HepG2 (cell line): Measurements from ENCODE around the gene HES1. TPM values are rescaled to one million over a fixed set of nuclear protein-coding genes. Genes with fewer than 3 reads are reported as not detected.

Experiments
- KAT8 ChIP-seq: IDR thresholded peaks from 2 replicates; pipeline ENCODE4 v1.6.1; 2016; ENCODE audit warnings: missing genetic modification reagents, missing compliant biosample characterization
- KDM3A ChIP-seq: IDR thresholded peaks from 2 replicates; pipeline ENCODE4 v1.6.1; 2018; ENCODE audit warnings: low read depth, missing compliant biosample characterization
- PATZ1 ChIP-seq: sonication (generic); formaldehyde crosslinking; IDR thresholded peaks from 2 replicates; pipeline ENCODE4 v1.4.0; 2020; ENCODE audit warnings: missing genetic modification reagents
- SAP130 ChIP-seq: IDR thresholded peaks from 2 replicates; pipeline ENCODE4 v1.6.1; 2016; ENCODE audit warnings: low read depth
- TRAFD1 ChIP-seq: sonication (generic); formaldehyde crosslinking; IDR thresholded peaks from 2 replicates; pipeline ENCODE4 v1.5.1; 2020; ENCODE audit warnings: missing genetic modification reagents, mild to moderate bottlenecking, borderline replicate concordance
- U2AF1 ChIP-seq: fragments of 200-400 bp; formaldehyde crosslinking; optimal IDR thresholded peaks from 2 replicates; pipeline ENCODE3; 2017; ENCODE audit warnings: mild to moderate bottlenecking, low read depth, low read length
- ZBTB40 ChIP-seq, 2 experiments: fragments of 450-650 bp in 1 of 2; sonication (generic) in 1 of 2; formaldehyde crosslinking in 1 of 2; IDR thresholded peaks; 2 replicates each; pipeline versions ENCODE4 v1.6.1 to v1.8.0; 2016 to 2022; ENCODE audit warnings: antibody characterized with exemption in 1 of 2, mild to moderate bottlenecking in 1 of 2, missing genetic modification reagents in 1 of 2
- ZNF205 ChIP-seq: IDR thresholded peaks from 2 replicates; pipeline ENCODE4 v1.6.1; 2018; ENCODE audit warnings: missing biosample characterization, missing genetic modification reagents
- ZNF496 ChIP-seq: sonication (generic); formaldehyde crosslinking; IDR thresholded peaks from 2 replicates; pipeline ENCODE4 v1.8.1; 2023; ENCODE audit warnings: mild to moderate bottlenecking, moderate library complexity, missing genetic modification reagents; ENCODE audit not compliant: insufficient replicate concordance
- ZNF687 ChIP-seq: sonication (generic); formaldehyde crosslinking; IDR thresholded peaks from 2 replicates; pipeline ENCODE4 v1.5.1; 2020; ENCODE audit warnings: mild to moderate bottlenecking, missing genetic modification reagents, moderate library complexity
- polyA plus RNA-seq, 8 experiments: library from polyadenylated mRNA; depleted of rRNA in 3 of 8; stranded (reverse) in 7 of 8; unstranded in 1 of 8; fragments of >200 nt; fragmentation: Illumina TruSeq in 4 of 8; extraction: Trizol in 4 of 8; gene quantifications; 2 replicates each; pipeline versions ENCODE4 v1.2.1 to v1.2.3, GENCODE V29; 2011 to 2016; ENCODE audit warnings: low read depth in 4 of 8, missing spikeins in 1 of 8, mixed read lengths in 1 of 8; ENCODE audit not compliant: insufficient read depth in 1 of 8
- total RNA-seq, 5 experiments: library from RNA; depleted of rRNA; stranded (reverse); fragments of >200 nt; fragmentation: Illumina TruSeq; extraction: Trizol; gene quantifications; 2 replicates each; pipeline ENCODE4 v1.2.3, GENCODE V29; 2016; ENCODE audit warnings: low read depth in 1 of 5

HES1 gene
- total and polyA plus RNA-seq, 2 of the 13 experiments (the other 11 are each of a cell fraction or from before 2014, with no cell fraction given) = 15.4 to 19.8 TPM

GRCh38 chr3:194089357-194090177 lies 46.4 kb upstream of the HES1 start (continued):
- no peak for TF ChIP-seq ZBTB40 (IDR thresholded peaks at IDR 0.05)
- TF ChIP-seq ZBTB40 (CRISPR knock-in tag; IDR thresholded peaks at IDR 0.05) = peak; percentile 66
- TF ChIP-seq ZNF205 = 0 out of 2 replicates have a peak, but pooled peaks have one; percentile 46
- TF ChIP-seq TRAFD1 (CRISPR knock-in tag) = no peak
- TF ChIP-seq KDM3A (CRISPR knock-in tag) = 0 out of 2 replicates have a peak, but pooled peaks have one; percentile 40
- peak; percentile 91 for TF ChIP-seq ZNF687 (CRISPR knock-in tag)
- TF ChIP-seq ZNF496 (CRISPR knock-in tag) = no peak
- no peak for TF ChIP-seq U2AF1
- TF ChIP-seq SAP130 (CRISPR knock-in tag) = peak; percentile 77
- TF ChIP-seq KAT8 (CRISPR knock-in tag) = peak; percentile 49; the same call in 1 of the 2 replicates
- TF ChIP-seq PATZ1 (CRISPR knock-in tag) = peak; percentile 75
